Kidney tubule cell (primary cell): Measurements from ENCODE around the gene GLO1.

Experiments
- DNase-seq: peaks from one replicate; pipeline ENCODE4 v3.0.0-alpha.2; 2018; ENCODE audit warnings: low spot score

GLO1 gene

DNA sequence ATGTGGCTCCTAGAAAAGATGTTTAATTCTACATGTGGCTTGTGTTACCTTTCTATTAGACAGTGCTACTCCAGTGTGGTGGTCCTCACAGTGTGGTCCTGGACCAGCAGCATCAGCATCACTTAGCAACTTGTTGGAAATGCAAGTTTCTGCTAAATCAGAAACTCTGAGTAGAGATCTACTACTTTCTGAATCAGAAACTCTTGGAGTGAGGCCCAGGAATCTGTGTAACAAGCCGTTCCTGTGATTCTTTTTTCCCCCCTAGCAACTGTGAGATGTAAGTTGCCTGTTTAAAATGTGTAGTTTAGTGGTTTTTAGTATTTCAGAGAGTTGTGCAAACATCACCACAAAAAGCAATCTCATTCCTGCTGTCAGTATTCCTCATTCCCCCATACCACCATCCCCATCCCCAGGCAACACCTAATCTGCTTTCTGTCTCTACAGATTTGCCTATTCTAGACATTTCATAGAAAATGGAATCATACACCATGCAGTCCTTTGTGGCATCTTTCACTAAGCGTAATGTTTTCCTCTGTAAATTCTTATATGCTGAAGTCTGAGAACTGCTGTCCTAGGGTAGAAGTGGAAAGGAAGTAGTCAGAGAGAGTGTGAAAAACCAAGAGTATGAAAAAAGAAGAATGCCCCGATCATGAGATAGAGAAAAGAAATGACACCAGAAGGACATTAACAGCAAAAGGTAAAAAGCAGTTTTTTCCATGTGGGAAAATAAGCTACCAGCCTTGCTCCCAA lies 44.4 kb downstream of the GLO1 start:
- no peak for DNase-seq

GRCh38 chr6:38656896-38657295 lies 46.0 kb downstream of the GLO1 start:
- DNase-seq = no peak

DNA sequence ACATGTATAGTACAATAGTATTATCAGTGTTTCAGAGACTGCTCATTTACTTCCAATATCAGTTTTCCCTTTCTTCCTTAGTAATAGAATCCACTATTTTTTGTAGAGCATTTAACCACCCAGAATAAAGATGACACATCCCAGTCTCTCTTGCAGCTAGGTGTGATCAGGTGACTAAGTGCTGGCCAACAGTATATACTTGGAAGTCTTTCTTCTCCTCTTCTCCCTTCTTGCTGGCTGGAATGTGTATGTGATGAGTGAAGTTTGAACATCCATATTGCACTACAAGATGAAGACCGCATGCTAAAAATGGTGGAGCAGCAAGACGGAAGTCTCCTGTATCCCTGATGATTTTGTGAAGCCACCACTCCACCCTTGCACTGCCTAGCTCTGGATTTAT lies 48.7 kb downstream of the GLO1 start:
- no peak for DNase-seq

- no peak for DNase-seq
These were observed 51.7 kb downstream of the GLO1 start for GRCh38 chr6:38651121-38651784.

GRCh38 chr6:38650207-38650752 lies 52.7 kb downstream of the GLO1 start:
- DNase-seq = no peak

DNA sequence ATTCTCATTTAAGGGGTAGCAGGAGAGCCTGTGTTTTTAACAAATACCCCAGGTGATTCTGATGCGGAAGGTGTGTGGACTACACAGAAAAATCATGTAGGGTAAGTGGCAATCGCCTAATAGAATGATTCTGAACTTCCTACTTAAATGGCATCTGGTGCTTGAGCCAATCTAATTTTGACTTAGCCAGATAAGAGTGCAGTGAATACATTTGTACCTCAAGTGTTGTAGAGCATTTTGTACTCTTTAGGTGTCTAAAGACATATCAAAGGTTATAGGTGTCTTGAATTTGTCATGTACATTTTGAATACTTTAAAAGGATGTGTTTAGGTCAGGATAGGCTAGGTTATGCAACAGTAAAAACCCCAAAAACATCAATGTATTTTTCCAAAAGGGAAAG lies 53.2 kb downstream of the GLO1 start:
- DNase-seq = no peak

- DNase-seq = no peak
These were observed 54.3 kb downstream of the GLO1 start for GRCh38 chr6:38648629-38649028.

DNA sequence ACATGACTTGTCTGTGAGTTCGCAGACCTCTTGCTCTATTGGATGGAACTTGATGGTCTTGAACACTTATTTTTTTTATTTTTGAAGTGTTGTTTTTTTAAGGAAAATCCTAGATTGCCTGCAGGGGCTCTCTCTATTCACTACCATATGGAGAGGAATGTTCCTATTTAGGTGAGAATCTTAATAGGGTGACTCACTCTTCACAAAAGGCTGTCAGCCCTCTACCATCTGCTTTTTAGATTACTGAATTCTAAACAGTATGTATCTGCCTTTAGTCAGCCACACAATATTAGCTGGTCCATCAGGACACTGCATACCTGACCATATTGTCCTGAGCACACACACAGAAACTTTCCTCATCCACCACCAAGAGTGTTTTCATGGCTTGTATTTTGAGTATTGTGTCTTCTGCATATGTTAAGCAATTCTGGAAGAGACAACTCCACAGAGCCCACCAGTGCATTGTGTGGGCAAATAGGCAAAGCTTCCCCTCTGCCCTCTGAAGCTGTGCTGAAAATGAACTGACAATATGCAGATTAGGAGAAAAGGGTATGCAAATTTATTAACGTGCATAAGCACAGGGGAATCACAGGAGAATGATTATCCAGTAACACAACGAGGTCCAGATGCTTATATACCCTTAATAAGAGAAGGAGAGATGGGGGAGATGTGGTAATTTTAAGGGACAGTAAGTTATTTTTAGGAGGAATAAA lies 56.6 kb downstream of the GLO1 start:
- no peak for DNase-seq

DNA sequence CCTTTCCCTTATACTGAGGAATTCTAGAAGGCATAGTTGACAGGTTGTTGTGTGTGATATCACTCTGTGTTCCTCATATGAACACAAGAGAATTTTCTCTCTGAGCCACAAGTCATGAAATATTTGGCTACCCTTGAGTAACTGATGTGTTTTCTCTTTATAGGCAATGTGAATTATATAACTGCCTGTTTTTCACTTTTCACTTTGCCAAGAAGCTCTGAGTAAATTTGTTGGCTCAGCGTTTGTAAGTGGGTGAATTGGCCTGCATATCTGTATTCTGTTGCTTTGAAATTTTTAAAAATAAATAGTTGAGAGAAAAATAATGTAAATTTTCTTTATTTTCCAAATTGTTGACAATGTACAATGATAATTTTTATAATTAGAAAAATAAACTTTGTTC lies 58.0 kb downstream of the GLO1 start:
- no peak for DNase-seq

- no peak for DNase-seq
These were observed 62.6 kb downstream of the GLO1 start for GRCh38 chr6:38640216-38640909.

GRCh38 chr6:38639498-38640215 lies 63.3 kb downstream of the GLO1 start, which contains the start of gene BTBD9:
Gene BTBD9 (minus strand): TSS chr6:38639929.
- peak; percentile 83 for DNase-seq

GRCh38 chr6:38638941-38639497 lies 63.9 kb downstream of the GLO1 start:
- peak; percentile 59 for DNase-seq

DNA sequence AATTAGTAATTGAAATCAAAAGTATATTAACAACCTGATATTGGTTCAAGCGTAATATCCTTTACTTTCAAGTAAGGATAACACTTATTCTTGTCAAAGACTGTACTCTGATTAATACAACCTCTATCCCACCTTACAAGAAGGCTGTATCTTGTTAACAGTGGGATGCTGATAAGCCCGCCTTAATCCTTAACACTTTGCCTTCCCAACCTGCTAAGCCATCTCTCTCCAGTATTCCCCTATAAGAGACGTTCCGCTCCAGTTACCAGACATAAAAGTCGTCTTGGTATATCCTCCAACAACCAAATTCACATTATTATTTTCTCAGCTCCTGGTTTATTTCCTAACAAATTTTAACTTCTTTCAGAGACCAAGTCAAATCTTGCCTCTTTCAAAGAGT lies 65.2 kb downstream of the GLO1 start:
- DNase-seq = no peak

DNA sequence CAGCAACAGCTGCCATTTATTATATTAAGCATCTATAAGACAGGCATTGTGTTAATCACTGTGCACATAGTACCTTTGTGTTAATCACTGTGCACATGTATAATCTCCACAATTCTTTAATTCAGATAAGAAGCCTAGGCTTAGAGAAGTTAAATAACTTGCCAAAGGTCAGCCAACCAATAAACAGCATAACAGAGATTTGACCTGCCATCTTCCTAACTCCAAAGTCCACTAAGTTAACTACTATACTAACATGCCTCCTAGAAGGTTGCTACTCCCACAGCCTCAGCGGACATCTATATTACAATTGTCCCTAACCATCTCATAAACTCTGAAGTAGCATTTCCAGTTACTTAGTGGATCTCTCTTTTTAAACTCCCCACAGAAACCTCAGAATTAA lies 66.9 kb downstream of the GLO1 start:
- DNase-seq = no peak

DNA sequence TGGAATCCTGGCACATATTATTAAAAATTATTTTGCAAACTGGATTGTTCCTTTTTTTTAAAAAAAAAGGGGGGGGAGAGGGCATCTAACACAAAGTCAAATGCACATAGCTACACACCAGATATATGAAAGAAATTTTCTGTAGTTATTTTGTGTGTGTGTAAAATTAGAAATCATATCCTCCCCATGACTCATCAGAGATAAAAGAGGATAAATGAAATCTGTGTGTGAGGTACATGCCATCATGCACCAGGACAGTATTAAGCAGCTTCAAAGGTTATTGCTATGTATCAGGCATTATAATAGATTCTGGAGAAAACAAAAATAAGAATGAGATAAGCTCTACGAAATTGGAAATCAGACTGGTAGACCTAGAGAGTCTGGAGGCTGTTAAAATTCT lies 68.4 kb downstream of the GLO1 start:
- DNase-seq = no peak

DNA sequence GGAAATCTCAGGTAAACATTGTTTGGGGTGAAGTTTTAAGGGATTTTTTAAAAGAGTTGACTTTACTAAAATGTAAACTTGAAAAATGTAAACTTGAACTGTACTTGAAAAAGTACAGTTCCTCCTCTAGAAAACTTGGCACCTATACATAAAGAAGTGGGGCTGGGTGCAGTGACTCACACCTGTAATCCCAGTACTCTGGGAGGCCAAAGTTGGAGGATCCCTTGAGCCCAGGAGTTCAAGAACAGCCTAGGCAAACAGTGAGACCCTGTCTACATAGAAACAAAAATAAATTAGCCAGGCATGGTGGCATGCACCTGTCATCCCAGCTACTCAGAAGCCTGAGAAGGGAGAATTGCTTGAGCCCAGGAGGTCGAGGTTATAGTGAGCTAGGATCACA lies 70.5 kb downstream of the GLO1 start:
- no peak for DNase-seq

DNA sequence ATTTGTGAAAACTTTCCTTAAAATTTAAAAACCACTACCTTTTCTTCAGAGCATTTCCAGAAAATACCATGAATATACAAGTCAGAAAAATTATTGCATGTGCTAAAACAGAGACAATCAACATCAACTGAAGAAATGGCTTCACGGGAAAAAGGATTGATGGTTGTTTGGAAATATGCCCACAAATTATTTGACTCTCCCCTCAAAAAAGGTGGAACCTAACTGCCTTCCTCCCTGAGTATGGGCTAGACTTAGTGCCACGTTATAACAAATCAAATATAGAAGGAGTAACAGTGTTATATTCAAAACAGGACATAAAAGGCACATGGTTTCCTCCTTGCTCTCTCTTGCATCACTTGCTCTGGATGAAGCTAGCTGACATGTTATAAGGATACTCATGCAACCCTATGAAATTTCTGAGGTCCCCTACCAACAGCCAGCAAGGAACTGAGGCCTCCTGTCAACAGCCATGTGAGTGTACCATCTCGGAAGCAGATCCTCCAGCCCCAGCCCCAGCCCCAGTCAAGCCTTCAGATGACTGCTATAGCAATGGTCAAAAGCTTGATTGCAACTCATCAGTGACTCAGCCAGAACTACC lies 71.7 kb downstream of the GLO1 start:
- no peak for DNase-seq
